OCI-LY3 (cell line): Measurements from ENCODE around the gene INPP5K.

Experiments
- H2AFZ ChIP-seq: fragments of 200-600, 300-600 bp; shearing (Covaris generic); 2 replicates; pipeline ENCODE4 v1.6.0; 2014; ENCODE audit warnings: antibody characterized with exemption, low read depth, low read length
- H3K27ac ChIP-seq: fragments of 200-600, 300-600 bp; sonication (generic); 2 replicates; pipeline ENCODE4 v1.5.1; 2014; ENCODE audit warnings: mild to moderate bottlenecking, low read length, moderate library complexity, mixed read lengths
- H3K27me3 ChIP-seq: fragments of 200-600, 300-600 bp; sonication (generic); 2 replicates; pipeline ENCODE4 v1.6.1; 2014; ENCODE audit warnings: low read depth, low read length, mixed read lengths
- H3K36me3 ChIP-seq: fragments of 200-600, 300-600 bp; sonication (generic); replicated peaks from 2 replicates; pipeline ENCODE3; 2014; ENCODE audit warnings: low read depth, low read length, mixed read lengths
- H3K4me1 ChIP-seq: fragments of 300-600, 200-600 bp; sonication (generic); 2 replicates; pipeline ENCODE4 v1.6.1; 2014; ENCODE audit warnings: low read length, mixed read lengths
- H3K4me2 ChIP-seq: fragments of 200-600, 300-600 bp; sonication (generic); 2 replicates; pipeline ENCODE4 v1.6.1; 2014; ENCODE audit warnings: low read length, mixed read lengths
- H3K4me3 ChIP-seq: fragments of 300-600, 200-600 bp; sonication (generic); 2 replicates; pipeline ENCODE4 v1.5.1; 2014; ENCODE audit warnings: antibody characterized with exemption, mild to moderate bottlenecking, low read length, moderate library complexity
- H3K79me2 ChIP-seq: fragments of 300-600, 200-600 bp; shearing (Covaris generic); 2 replicates; pipeline ENCODE4 v1.6.1; 2014; ENCODE audit warnings: mild to moderate bottlenecking, low read length, mixed read lengths
- H3K9ac ChIP-seq: fragments of 300-600, 200-600 bp; shearing (Covaris generic); 2 replicates; pipeline ENCODE4 v1.6.0; 2014; ENCODE audit warnings: mild to moderate bottlenecking, low read length, moderate library complexity
- H3K9me3 ChIP-seq: fragments of 200-600, 300-600 bp; shearing (Covaris generic); 2 replicates; pipeline ENCODE4 v1.6.1; 2014; ENCODE audit warnings: low read length, mixed read lengths; ENCODE audit not compliant: insufficient read depth
- H4K20me1 ChIP-seq: fragments of 200-600, 300-600 bp; sonication (generic); 2 replicates; pipeline ENCODE4 v1.6.1; 2016; ENCODE audit warnings: low read length, mixed read lengths; ENCODE audit not compliant: insufficient read depth
- CTCF ChIP-seq: fragments of 200-600, 300-600 bp; sonication (generic); IDR thresholded peaks from 2 replicates; pipeline ENCODE4 v1.5.1; 2014; ENCODE audit warnings: antibody characterized with exemption, low read length, low read depth
- EZH2phosphoT487 ChIP-seq: fragments of 200-600 bp; shearing (Covaris generic); IDR thresholded peaks from 2 replicates; pipeline ENCODE4 v1.6.1; 2018; ENCODE audit warnings: antibody characterized with exemption, mixed run types, low read depth

The INPP5K gene

GRCh38 chr17:1488826-1489270 lies 27.6 kb downstream of the INPP5K start:
- Histone ChIP-seq H3K4me2 (peak overlapping the region; percentile 91), H3K9ac (peak overlapping the region; percentile 92; the same call in 1 of the 2 replicates), H3K27ac (no peak overlapping the region), H3K79me2 (0 out of 2 replicates have a peak, but pooled peaks cover 3% of the 10 kb centered on the region), H3K4me1 (peaks cover 22% of the 10 kb centered on the region), H3K9me3 (no peaks in the 10 kb centered on the region), H2AFZ (no peak overlapping the region), H3K4me3 (peak overlapping the region; percentile 92), H4K20me1 (peaks cover 3% of the 10 kb centered on the region; the same call in 1 of the 2 replicates), H3K27me3 (peaks cover 6% of the 10 kb centered on the region), H3K36me3 (peaks cover 2% of the 10 kb centered on the region)
- TF ChIP-seq EZH2phosphoT487 (no peak), CTCF (no peak)

- Histone ChIP-seq H3K9me3 (no peaks in the 10 kb centered on the region), H4K20me1 (peaks cover 3% of the 10 kb centered on the region; the same call in 1 of the 2 replicates), H3K4me1 (peaks cover 22% of the 10 kb centered on the region), H3K4me3 (peak overlapping the region; percentile 92), H3K4me2 (peak overlapping the region; percentile 91), H3K27me3 (peaks cover 6% of the 10 kb centered on the region), H3K79me2 (0 out of 2 replicates have a peak, but pooled peaks cover 3% of the 10 kb centered on the region), H3K9ac (peak overlapping the region; percentile 92), H3K36me3 (peaks cover 2% of the 10 kb centered on the region), H2AFZ (no peak overlapping the region), H3K27ac (peak overlapping the region; percentile 97)
- no peak for TF ChIP-seq CTCF
- TF ChIP-seq EZH2phosphoT487, result no peak
Measured at GRCh38 chr17:1487939-1488825, 28.2 kb downstream of the INPP5K start.

GRCh38 chr17:1486802-1487695 lies 29.4 kb downstream of the INPP5K start:
- Histone ChIP-seq H3K4me3 (peak overlapping the region; percentile 92), H4K20me1 (peaks cover 3% of the 10 kb centered on the region; the same call in 1 of the 2 replicates), H3K27me3 (peaks cover under 1% of the 10 kb centered on the region; the same call in 1 of the 2 replicates), H3K79me2 (0 out of 2 replicates have a peak, but pooled peaks cover 3% of the 10 kb centered on the region), H3K9me3 (no peaks in the 10 kb centered on the region), H3K4me2 (peak overlapping the region; percentile 91), H3K36me3 (peaks cover 2% of the 10 kb centered on the region), H3K4me1 (peaks cover 18% of the 10 kb centered on the region), H3K9ac (peak overlapping the region; percentile 92), H2AFZ (no peak overlapping the region), H3K27ac (peak overlapping the region; percentile 97)
- TF ChIP-seq EZH2phosphoT487 (no peak), CTCF (no peak)
